Skin epidermis (tissue), 12 donors: ENCODE results near the gene TERF2IP.

Experiments
- H3K27ac ChIP-seq, 21 experiments: fragments of 200-600 bp; sonication (generic) in 11 of 21; one replicate each; pipeline ENCODE4 v1.5.0; 2020; ENCODE audit warnings: mild to moderate bottlenecking in 3 of 21, inconsistent platforms in 2 of 21, moderate library complexity in 2 of 21
- H3K4me3 ChIP-seq, 7 experiments: fragments of 200-600 bp; sonication (generic) in 2 of 7; one replicate each; pipeline ENCODE4 v1.5.0; 2020; ENCODE audit warnings: inconsistent platforms in 2 of 7, mild to moderate bottlenecking in 2 of 7, moderate library complexity in 1 of 7

The TERF2IP gene

GRCh38 chr16:75630052-75630451, 17.5 kb upstream of the TERF2IP start:
- no peak overlapping the region for H3K27ac ChIP-seq
- H3K4me3 ChIP-seq: no peak overlapping the region

GRCh38 chr16:75632857-75633256, 14.7 kb upstream of the TERF2IP start:
- no peak overlapping the region for H3K27ac ChIP-seq
- H3K4me3 ChIP-seq: no peak overlapping the region

GRCh38 chr16:75635036-75635435, 12.5 kb upstream of the TERF2IP start:
- Histone ChIP-seq H3K4me3 (no peak overlapping the region), H3K27ac (no peak overlapping the region)

GRCh38 chr16:75640598-75640997, 7.0 kb upstream of the TERF2IP start:
- Histone ChIP-seq H3K27ac (no peak overlapping the region), H3K4me3 (no peak overlapping the region)

- H3K27ac ChIP-seq: no peak overlapping the region
These were observed 3.1 kb upstream of the TERF2IP start for GRCh38 chr16:75644240-75645012.

GRCh38 chr16:75647112-75647491, 471 bp upstream of the TERF2IP start:
- H3K4me3 ChIP-seq: peak overlapping the region; percentile 89 to 100 (median 95)
- peak overlapping the region; percentile 64 to 98 (median 95) for H3K27ac ChIP-seq

More at GRCh38 chr16:75644240-75645012, 3.1 kb upstream of the TERF2IP start:
- no peak overlapping the region for H3K4me3 ChIP-seq

- H3K4me3 ChIP-seq: peak overlapping the region; percentile 89 to 100 (median 95)
- peak overlapping the region; percentile 61 to 98 (median 95) for H3K27ac ChIP-seq
These were observed 898 bp downstream of the TERF2IP start for GRCh38 chr16:75648265-75649076.

GRCh38 chr16:75653922-75654321, 6.3 kb downstream of the TERF2IP start:
- no peak overlapping the region for H3K27ac ChIP-seq
- H3K4me3 ChIP-seq: no peak overlapping the region

GRCh38 chr16:75658175-75658574, 10.6 kb downstream of the TERF2IP start:
- H3K4me3 ChIP-seq: no peak overlapping the region
- no peak overlapping the region for H3K27ac ChIP-seq

GRCh38 chr16:75660321-75660720, 12.7 kb downstream of the TERF2IP start:
- H3K4me3 ChIP-seq: no peak overlapping the region
- no peak overlapping the region for H3K27ac ChIP-seq

GRCh38 chr16:75660726-75661302, 13.2 kb downstream of the TERF2IP start:
- H3K4me3 ChIP-seq: no peak overlapping the region
- H3K27ac ChIP-seq: no peak overlapping the region

- no peak overlapping the region for H3K4me3 ChIP-seq
These were observed 19.9 kb downstream of the TERF2IP start for GRCh38 chr16:75667503-75667902.

GRCh38 chr16:75676909-75677308, 29.3 kb downstream of the TERF2IP start, which contains the start of gene CPHXL2:
CPHXL2 (minus strand) TSS chr16:75677009; CDS start chr16:75676999, 10 bp downstream.
- no peak within 1 kb of the TSS for H3K27ac ChIP-seq
- H3K4me3 ChIP-seq: no peak within 1 kb of the TSS

More at GRCh38 chr16:75667503-75667902, 19.9 kb downstream of the TERF2IP start:
- no peak overlapping the region for H3K27ac ChIP-seq

GRCh38 chr16:75679366-75679765, 31.8 kb downstream of the TERF2IP start:
- H3K27ac ChIP-seq: no peak overlapping the region

GRCh38 chr16:75682308-75682707, 34.7 kb downstream of the TERF2IP start:
- H3K4me3 ChIP-seq: no peak overlapping the region

More at GRCh38 chr16:75679366-75679765, 31.8 kb downstream of the TERF2IP start:
- no peak overlapping the region for H3K4me3 ChIP-seq

GRCh38 chr16:75687361-75687760, 39.8 kb downstream of the TERF2IP start:
- Histone ChIP-seq H3K27ac (no peak overlapping the region), H3K4me3 (no peak overlapping the region)

More at GRCh38 chr16:75682308-75682707, 34.7 kb downstream of the TERF2IP start:
- H3K27ac ChIP-seq: no peak overlapping the region

GRCh38 chr16:75695708-75696107, 48.1 kb downstream of the TERF2IP start:
- H3K27ac ChIP-seq: no peak overlapping the region
- H3K4me3 ChIP-seq: no peak overlapping the region

- no peak overlapping the region for H3K27ac ChIP-seq
- no peak overlapping the region for H3K4me3 ChIP-seq
These were observed 50.0 kb downstream of the TERF2IP start for GRCh38 chr16:75697571-75697970.

GRCh38 chr16:75701361-75701760, 53.8 kb downstream of the TERF2IP start, which contains the start of gene DUXB:
DUXB (minus strand) TSS chr16:75701461; CDS start chr16:75701418, 43 bp downstream.
- H3K4me3 ChIP-seq: no peak within 1 kb of the TSS
- no peak within 1 kb of the TSS for H3K27ac ChIP-seq

GRCh38 chr16:75702242-75702641, 54.7 kb downstream of the TERF2IP start:
- Histone ChIP-seq H3K4me3 (no peak overlapping the region), H3K27ac (no peak overlapping the region)
